ENCODE results near the gene EXOG.
A peak's percentile ranks its signal among the peaks of the same experiment; 100 is the strongest.

GRCh38 chr3:38496131-38496910, at the start of gene EXOG:
- TF ChIP-seq CTCF (IDR thresholded peaks at IDR 0.05): peak; percentile 81 to 99 (median 90)
- TF ChIP-seq POLR2A (IDR thresholded peaks at IDR 0.05): peak; percentile 29

All from prostate gland (tissue), 2 donors.